Right ventricle myocardium superior (tissue), 1 donor: ENCODE data around the gene BEGAIN. TPM values are rescaled to one million over a fixed set of nuclear protein-coding genes. Genes with fewer than 3 reads are reported as not detected.

ENCODE experiments used
- ATAC-seq: fragments of 200-7000 bp; cut with Tn5 transposase; one replicate; pipeline ENCODE4 v1.9.1; 2020; ENCODE audit warnings: mild to moderate bottlenecking; ENCODE audit not compliant: poor library complexity
- DNase-seq: peaks from one replicate; pipeline ENCODE4 v3.0.0-alpha.2; 2020
- intact Hi-C: fragments of 100-400 bp; cut with DNase I; formaldehyde crosslinking; loops from one replicate; pipeline ENCODE4 v1.11.2; 2022
- total RNA-seq: library from RNA; stranded (reverse); fragmentation: NEBNext Ultra II Directional; extraction: Animal tissue kit (Norgen Biotek cat#: 25700); gene quantifications from one replicate; pipeline ENCODE4 v1.2.1, GENCODE V29; 2021
- donor health status: DM: no; HTN: yes; CAD: no; lungs with severe emphysema.

Gene BEGAIN
- total RNA-seq, 1 donor from 2014 or later = 0.46 TPM

DNA sequence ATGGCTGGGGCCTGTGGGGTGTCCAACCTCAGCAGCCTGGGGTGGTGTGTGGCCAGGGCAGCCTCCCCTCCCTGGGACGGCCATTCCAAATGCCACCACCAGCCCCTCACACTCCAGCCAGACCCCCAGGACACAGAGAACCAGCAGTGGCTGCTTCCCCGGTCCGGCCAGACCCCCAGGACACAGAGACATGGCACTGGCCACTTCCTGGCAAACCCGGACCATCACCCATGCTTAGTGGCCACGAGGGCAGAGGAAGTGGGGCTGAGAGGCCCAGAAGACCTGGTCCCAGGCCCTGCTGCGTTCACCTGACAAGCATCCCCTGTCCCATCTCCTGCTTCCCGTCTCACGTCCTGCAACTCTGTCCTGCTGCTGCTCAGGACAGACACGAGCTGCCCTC is 26.7 kb downstream of the BEGAIN start:
- DNase-seq (no peak), ATAC-seq (no peak)
- intact Hi-C loops = no loop called here

DNA sequence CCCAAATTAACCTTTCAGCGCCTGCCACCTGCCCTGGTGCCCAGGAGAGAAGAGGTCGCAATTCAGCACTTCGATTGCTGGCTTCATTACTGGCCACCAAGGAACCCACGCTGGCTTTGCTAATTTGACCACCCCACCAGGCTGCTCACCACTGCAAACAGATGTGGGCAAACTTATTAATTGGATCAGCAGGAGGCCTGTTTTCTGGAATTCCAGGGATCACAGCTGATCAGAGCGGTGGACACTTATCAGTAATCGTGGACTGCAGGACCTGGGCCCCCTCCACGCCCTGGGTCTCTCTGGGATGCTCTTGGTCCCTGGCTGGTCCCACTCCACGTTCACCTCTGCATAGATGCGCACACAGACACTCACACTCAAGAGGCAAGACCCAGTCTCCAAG is 27.8 kb downstream of the BEGAIN start:
- DNase-seq (no peak), ATAC-seq (no peak)
- intact Hi-C loops = no loop called here

GRCh38 chr14:100558966-100559365 is 28.3 kb downstream of the BEGAIN start:
- ATAC-seq (no peak), DNase-seq (no peak)
- intact Hi-C loops = no loop called here

- ATAC-seq (no peak), DNase-seq (no peak)
- intact Hi-C loops = no loop called here
Observed at GRCh38 chr14:100558226-100558625, 29.0 kb downstream of the BEGAIN start.

DNA sequence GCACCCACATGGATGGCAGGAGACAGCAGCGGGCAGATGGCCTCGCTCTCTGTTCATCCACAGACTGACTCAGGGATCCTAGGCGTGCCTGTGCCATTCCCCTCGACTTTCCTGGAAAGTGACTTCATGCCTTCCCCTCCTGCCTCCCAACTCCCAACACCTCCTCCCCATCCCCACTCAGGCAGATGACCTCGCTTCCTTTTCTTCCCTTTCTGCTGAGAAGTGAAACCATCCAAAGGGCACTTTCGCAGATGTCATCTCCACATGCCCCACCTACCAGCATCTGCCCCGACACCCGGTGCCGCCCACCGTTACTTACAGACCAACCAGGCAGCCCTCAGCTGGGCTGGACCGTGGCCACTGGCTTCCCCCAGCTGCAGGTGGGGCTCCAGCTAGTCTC is 29.6 kb downstream of the BEGAIN start:
- intact Hi-C loops = no loop called here
- ATAC-seq = no peak
- no peak for DNase-seq

- intact Hi-C loops = no loop called here
- DNase-seq (no peak), ATAC-seq (peak; percentile 16)
Observed at GRCh38 chr14:100556936-100557505, 30.2 kb downstream of the BEGAIN start.

- ATAC-seq = no peak
- intact Hi-C loops = no loop called here
Observed at GRCh38 chr14:100556140-100556475, 31.1 kb downstream of the BEGAIN start.

DNA sequence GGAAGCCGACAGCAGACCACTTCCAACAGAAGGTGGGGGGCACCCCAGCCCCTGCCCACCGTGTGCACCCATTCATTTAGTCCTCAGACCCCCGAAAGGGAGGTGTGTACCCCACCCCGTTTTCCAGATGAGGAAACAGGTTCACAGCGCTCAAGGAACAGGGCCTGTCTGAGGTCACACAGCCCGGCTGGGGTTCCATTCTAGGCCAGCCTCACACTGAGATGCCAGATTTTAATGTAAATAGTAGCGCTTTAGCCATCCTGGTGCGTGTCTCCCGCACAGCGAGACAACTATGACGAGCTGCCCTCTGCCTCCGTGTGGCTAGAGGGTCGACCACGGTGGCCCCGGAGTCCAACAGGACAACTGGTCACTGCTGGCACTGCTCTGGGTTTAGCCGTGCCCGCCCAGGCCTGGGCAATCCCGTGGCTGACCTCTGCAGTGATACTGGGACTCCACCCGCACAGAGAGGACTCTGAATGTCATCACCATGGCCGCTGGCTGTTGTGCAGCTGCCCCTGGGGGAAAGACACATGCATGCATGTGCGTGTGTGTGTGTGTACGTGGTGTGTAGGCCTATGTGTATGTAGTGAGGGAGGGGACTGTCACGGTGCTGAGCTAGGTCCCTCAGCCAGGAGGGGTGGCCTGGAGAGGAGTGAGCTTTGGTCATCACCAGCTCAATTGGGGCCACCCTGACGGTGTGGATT is 31.6 kb downstream of the BEGAIN start:
- ATAC-seq (no peak), DNase-seq (no peak)
- intact Hi-C loops = no loop called here

More at GRCh38 chr14:100556140-100556475, 31.1 kb downstream of the BEGAIN start:
- DNase-seq = no peak

DNA sequence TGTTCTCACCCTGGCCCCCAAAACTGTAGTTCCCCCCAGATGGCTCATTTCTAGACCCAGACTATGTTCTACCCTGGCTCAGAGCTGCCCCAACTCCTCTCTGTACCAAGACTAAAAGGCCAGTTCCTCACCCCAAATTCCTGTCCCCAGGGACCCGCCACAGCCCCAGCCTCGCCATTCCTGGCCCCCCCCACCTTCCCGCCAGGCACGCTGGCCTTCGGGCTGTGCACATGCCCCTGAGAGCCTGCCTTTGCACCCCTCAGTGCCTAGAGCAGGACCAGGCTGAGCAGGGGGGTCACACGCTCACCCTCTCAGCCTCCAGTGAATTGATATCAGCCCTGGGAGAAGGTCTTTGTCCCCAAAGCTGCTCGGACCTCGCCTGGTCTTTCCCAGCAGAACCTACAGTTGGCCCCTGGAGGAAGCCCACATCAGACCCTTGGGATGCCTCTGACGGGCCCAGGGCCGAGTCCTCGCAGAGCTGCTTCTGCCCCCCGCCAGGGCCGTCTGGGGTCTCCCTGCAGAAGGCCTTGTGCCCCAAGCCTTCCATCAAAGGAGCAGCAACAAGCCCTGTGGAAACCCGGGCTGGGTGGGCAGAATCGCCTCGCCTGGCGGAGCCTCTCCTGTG is 32.4 kb downstream of the BEGAIN start:
- intact Hi-C loops = no loop called here
- no peak for DNase-seq
- ATAC-seq = no peak

DNA sequence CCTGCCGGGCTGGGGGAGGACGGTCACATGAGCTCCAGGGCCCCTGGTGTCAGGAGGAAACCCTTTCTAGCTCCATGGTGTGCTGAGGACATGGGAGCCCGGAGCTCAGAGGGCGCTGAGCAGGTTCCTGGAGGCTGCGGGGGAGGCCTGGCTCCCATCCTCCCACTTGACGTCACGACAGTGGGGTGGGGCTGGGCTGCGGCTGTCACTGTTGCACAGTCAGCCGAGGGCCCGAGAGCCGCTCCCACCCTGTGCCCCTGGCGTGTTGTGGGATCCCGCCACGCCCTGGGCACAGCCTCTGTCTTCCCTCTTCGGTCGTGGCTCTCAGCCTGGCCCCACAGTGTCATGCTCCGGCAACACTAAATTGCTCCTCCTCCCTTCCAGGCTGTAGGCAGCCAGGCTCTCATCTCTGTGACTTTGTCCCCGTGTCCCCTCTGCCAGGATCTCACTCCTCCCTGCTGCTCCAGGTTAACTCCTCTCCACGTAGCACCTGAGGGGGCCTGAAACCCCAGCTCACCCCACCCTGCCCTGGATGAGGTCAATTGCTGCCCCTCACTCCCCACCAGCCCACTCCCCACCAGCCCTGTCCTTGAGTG is 33.0 kb downstream of the BEGAIN start:
- intact Hi-C loops = no loop called here
- DNase-seq (peak; percentile 82), ATAC-seq (peak; percentile 62)

DNA sequence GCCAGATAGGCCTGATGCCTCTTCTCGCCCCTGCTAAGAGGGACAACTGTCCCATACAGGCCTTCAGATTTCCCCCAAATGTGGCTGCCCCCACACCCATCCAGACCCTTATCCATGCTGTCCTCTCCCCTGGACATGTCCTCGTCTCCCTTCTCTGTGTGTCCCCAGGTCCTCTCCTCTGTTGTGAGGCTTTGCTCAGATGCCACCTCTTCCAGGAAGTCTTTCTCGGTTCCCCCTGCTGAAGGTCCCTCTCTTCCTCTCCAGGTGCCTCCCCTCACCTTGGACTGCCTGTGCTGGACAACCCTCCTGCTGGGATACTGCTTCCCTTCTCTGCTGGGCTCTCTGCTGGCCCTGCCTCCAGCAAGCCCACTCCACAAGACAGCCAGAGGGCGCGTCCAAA is 33.7 kb downstream of the BEGAIN start:
- DNase-seq (no peak), ATAC-seq (no peak)
- intact Hi-C loops = no loop called here

DNA sequence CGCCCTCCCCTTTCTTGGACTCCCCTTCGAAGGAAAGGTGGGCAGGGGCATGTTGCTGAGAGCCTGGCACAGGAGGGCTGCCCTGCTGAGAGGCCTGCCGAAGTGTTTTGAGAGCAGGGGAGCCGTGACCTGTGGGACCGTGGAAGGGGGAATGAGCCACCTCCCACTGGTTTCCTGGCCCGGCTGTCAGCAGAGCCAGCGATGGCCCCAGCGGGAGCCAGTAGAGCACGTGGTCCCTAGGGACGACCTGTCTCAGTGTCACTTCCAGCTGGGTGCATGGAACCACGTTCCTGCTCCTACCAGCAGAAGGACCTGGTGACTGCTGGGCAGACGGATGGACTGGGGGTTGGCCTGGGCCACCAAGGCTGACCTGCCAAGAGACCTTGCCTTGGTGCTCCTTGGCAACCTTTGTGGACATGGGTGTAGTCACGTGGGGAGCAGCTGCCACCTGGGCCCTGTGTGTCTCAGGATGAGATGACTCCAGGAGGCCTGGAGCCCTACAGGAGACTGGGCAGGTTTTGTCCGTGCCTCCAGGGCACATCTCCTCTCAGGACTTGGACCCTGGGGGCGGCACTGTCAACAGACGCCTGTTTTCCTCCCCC is 34.6 kb downstream of the BEGAIN start:
- DNase-seq (no peak), ATAC-seq (no peak)
- intact Hi-C loops = no loop called here

DNA sequence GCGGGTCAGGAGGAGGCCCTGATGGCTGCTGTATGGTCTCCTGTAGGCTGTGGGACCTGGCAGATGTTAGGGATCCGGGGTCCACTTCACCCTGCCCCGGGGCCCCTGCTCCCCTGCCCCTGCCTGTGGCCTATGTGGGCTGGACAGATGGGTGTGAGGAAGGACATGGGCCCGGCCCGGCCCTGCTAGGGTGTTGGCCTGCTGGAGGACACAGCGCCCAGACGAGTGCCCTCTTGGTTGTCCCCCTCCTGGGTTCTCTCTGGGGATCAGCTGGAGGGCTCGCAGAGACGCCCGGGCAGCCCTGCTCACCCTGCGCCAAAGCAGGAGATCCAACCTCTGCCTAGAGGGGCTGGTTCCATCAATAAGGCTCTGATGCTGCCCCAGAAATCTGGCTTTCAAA is 36.2 kb downstream of the BEGAIN start:
- no peak for ATAC-seq
- DNase-seq = no peak
- intact Hi-C loops = no loop called here

- DNase-seq (no peak), ATAC-seq (no peak)
- intact Hi-C loops = no loop called here
Observed at GRCh38 chr14:100549834-100550625, 37.2 kb downstream of the BEGAIN start.

- no peak for DNase-seq
- intact Hi-C loops = no loop called here
- no peak for ATAC-seq
Observed at GRCh38 chr14:100548939-100549338, 38.3 kb downstream of the BEGAIN start.

DNA sequence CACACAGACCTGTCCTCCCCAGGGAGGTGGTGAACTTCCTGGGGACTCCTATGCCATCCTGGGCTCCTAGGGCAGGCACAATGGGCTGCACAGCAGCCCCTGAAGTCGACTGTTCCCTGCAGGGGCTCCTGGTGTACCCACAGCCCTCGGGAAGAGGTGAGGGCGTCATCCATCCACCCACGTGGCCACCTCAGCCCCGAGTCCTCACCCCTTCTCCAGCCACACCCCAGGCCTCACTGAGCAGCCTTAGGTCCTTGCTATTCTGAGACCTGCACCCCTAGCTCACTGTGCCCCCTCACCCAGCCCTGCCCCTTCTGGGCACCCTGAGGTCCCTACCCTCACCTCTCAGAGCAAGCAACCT is 38.9 kb downstream of the BEGAIN start:
- intact Hi-C loops = no loop called here
- ATAC-seq (no peak), DNase-seq (no peak)

DNA sequence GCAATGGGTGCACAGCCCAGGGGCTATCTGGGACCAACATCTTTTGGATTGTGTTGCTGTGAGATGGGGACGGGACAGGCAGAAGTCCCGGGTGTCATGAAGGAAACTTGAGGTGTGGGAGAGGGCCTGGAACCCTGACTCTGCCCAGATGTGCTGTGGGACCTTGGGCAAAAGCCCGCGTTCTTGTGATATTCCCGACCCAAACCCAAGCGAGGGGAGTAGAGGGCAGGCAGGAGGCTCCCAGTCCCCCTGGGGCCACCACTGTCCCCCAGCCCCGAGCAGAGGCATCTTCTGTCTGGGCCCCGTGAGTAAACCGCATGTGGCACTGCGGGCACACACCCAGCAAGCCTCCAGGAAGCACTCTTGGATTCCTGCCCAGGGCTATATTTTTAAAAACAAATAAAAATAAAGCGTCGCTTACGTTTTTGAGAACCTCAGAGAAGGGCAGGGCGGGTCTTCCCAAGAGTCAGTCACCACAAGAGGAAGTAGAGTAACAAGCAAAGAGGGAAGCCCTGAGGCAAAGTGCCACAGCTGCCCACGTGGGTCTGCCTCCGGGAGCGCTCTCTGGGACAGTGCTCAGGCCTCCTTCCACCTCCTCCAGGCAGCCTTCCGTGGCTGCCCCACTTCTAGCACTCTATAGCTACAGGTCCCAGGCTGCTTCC is 39.5 kb downstream of the BEGAIN start:
- intact Hi-C loops = no loop called here
- ATAC-seq = peak; percentile 56

DNA sequence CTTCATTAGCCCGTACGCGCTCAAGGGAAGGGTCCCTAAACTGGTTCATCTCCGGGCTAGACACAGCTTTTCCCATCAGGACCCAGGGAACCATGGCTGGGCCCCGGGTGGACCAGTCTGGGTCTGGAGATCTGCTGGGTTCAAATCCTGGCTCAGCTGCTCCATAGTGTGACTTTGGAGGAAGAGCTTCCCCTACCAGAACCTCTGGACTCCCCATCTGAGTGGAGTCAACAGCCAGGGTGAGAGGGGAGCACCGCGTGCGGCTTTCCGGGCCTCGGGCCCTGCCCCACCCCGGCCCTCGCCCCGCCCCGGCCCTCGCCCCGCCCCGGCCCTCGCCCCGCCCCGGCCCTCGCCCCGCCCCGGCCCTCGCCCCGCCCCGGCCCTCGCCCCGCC is 41.2 kb downstream of the BEGAIN start:
- peak; percentile 62 for DNase-seq
- intact Hi-C loops = no loop called here
- no peak for ATAC-seq

More for the DNA sequence above, 39.5 kb downstream of the BEGAIN start:
- peak; percentile 81 for DNase-seq
